Kidney epithelial cell (primary cell): ENCODE results near the gene EHF. TPM values are rescaled to one million over a fixed set of nuclear protein-coding genes. Genes with fewer than 3 reads are reported as not detected.

Source experiments
- DNase-seq: peaks from one replicate; pipeline ENCODE4 v3.0.0-alpha.2; 2010; ENCODE audit warnings: low read depth
- H3K27me3 ChIP-seq: 2 replicates; pipeline ENCODE4 v1.6.0; 2011; ENCODE audit warnings: low read length; ENCODE audit not compliant: control insufficient read depth, insufficient read depth
- H3K36me3 ChIP-seq: 2 replicates; pipeline ENCODE4 v1.5.1; 2011; ENCODE audit warnings: low read length; ENCODE audit not compliant: control insufficient read depth, insufficient read depth
- H3K4me3 ChIP-seq: 2 replicates; pipeline ENCODE4 v1.5.1; 2011; ENCODE audit warnings: low read depth, mild to moderate bottlenecking, control low read depth, low read length
- CTCF ChIP-seq: IDR thresholded peaks from 2 replicates; pipeline ENCODE4 v1.5.1; 2011; ENCODE audit warnings: mild to moderate bottlenecking, moderate library complexity, low read length, control low read depth, inconsistent platforms; ENCODE audit not compliant: insufficient read depth, poor library complexity, severe bottlenecking
- total RNA-seq: library from RNA; depleted of rRNA; stranded (reverse); fragments of >200 nt; gene quantifications from 2 replicates; pipeline ENCODE4 v1.2.3, GENCODE V29; 2015

The EHF gene
- total RNA-seq, 1 donor from 2014 or later, result 45.8 TPM

- no peak overlapping the region for H3K4me3 ChIP-seq
- no peak for DNase-seq
- H3K36me3 ChIP-seq, result no peaks in the 10 kb centered on the region
- no peaks in the 10 kb centered on the region for H3K27me3 ChIP-seq
- TF ChIP-seq CTCF, result no peak
Measured at GRCh38 chr11:34632105-34632791, 11.4 kb downstream of the EHF start.

- H3K4me3 ChIP-seq, result no peak overlapping the region
- no peaks in the 10 kb centered on the region for H3K36me3 ChIP-seq
- TF ChIP-seq CTCF, result no peak
- H3K27me3 ChIP-seq, result no peaks in the 10 kb centered on the region
- DNase-seq, result no peak
Measured at GRCh38 chr11:34633640-34633989, 12.7 kb downstream of the EHF start.

GRCh38 chr11:34633990-34634693 lies 13.2 kb downstream of the EHF start:
- Histone ChIP-seq H3K36me3 (no peaks in the 10 kb centered on the region), H3K27me3 (no peaks in the 10 kb centered on the region), H3K4me3 (no peak overlapping the region)
- TF ChIP-seq CTCF, result no peak
- no peak for DNase-seq

GRCh38 chr11:34634694-34635062 lies 13.8 kb downstream of the EHF start:
- H3K36me3 ChIP-seq, result no peaks in the 10 kb centered on the region
- H3K27me3 ChIP-seq, result no peaks in the 10 kb centered on the region
- H3K4me3 ChIP-seq, result no peak overlapping the region
- DNase-seq, result no peak
- TF ChIP-seq CTCF, result no peak

- DNase-seq, result no peak
- Histone ChIP-seq H3K27me3 (no peaks in the 10 kb centered on the region), H3K36me3 (no peaks in the 10 kb centered on the region), H3K4me3 (no peak overlapping the region)
- no peak for TF ChIP-seq CTCF
Measured at GRCh38 chr11:34636127-34636526, 15.2 kb downstream of the EHF start.

- no peak for DNase-seq
- TF ChIP-seq CTCF, result no peak
- no peaks in the 10 kb centered on the region for H3K27me3 ChIP-seq
- H3K4me3 ChIP-seq, result no peak overlapping the region
- no peaks in the 10 kb centered on the region for H3K36me3 ChIP-seq
Measured at GRCh38 chr11:34637303-34637702, 16.4 kb downstream of the EHF start.
